ENCODE results near the gene IL32.

- no peak for TF ChIP-seq PREB (CRISPR knock-in tag; IDR thresholded peaks at IDR 0.05)
- no peak for TF ChIP-seq EGR1 (conservative IDR thresholded peaks at IDR 0.05)
- no peak for TF ChIP-seq DEAF1 (CRISPR knock-in tag; IDR thresholded peaks at IDR 0.05)
- no peak for TF ChIP-seq USF2 (CRISPR knock-in tag; IDR thresholded peaks at IDR 0.05)
- TF ChIP-seq FOXK1 (CRISPR knock-in tag; IDR thresholded peaks at IDR 0.05; ENCODE audit: borderline replicate concordance): no peak
- TF ChIP-seq NFATC3 (IDR thresholded peaks at IDR 0.05): no peak
- no peak for TF ChIP-seq CTCF (IDR thresholded peaks at IDR 0.05 in 2 of 3, conservative IDR thresholded peaks at IDR 0.05 in 1 of 3; ENCODE audit: insufficient read depth in 2 of 3, low read depth in 1 of 3, low read length in 3 of 3)
- TF ChIP-seq GABPB1 (CRISPR knock-in tag; IDR thresholded peaks at IDR 0.05): no peak
- no peak for TF ChIP-seq FOXA1 (IDR thresholded peaks at IDR 0.05; ENCODE audit: borderline replicate concordance)
- TF ChIP-seq PHF20 (IDR thresholded peaks at IDR 0.05; ENCODE audit: partially characterized antibody): no peak
Observed at GRCh38 chr16:3092501-3092941, 27.1 kb downstream of the IL32 start.
